K562 (cell line): ENCODE measurements around the gene SLC38A10. TPM values are rescaled to one million over a fixed set of nuclear protein-coding genes. Genes with fewer than 3 reads are reported as not detected.

Experiments
- ETV5 ChIP-seq: sonication (generic); formaldehyde crosslinking; IDR thresholded peaks from 2 replicates; pipeline ENCODE4 v1.4.0; 2020; ENCODE audit warnings: low read depth, mild to moderate bottlenecking, missing genetic modification reagents
- HNRNPLL ChIP-seq: fragments of 200-400 bp; formaldehyde crosslinking; IDR thresholded peaks from 2 replicates; pipeline ENCODE4 v1.6.1; 2017; ENCODE audit warnings: low read length, low read depth, mild to moderate bottlenecking; ENCODE audit not compliant: poor library complexity, severe bottlenecking
- NONO ChIP-seq, 2 experiments: fragments of 200-400 bp in 1 of 2; fragments of 450-650 bp in 1 of 2; formaldehyde crosslinking in 1 of 2; IDR thresholded peaks; 2 replicates each; pipeline ENCODE4 v1.6.1; 2017; ENCODE audit warnings: low read depth in 2 of 2, mild to moderate bottlenecking in 2 of 2, moderate library complexity in 2 of 2, low read length in 1 of 2
- SETDB1 ChIP-seq: IDR thresholded peaks from one replicate; pipeline ENCODE4 v1.6.1; 2012; ENCODE audit warnings: low read length, control low read depth, inconsistent platforms
- SMAD4 ChIP-seq: fragments of 250-450 bp; sonication (Bioruptor Pico); conservative IDR thresholded peaks from 2 replicates; pipeline ENCODE4 v1.8.0; 2021; ENCODE audit warnings: inconsistent platforms, mild to moderate bottlenecking, moderate library complexity
- SREBF1 ChIP-seq: fragments of 150-350 bp; IDR thresholded peaks from 2 replicates; pipeline ENCODE4 v1.6.1; 2014; ENCODE audit warnings: antibody characterized with exemption, low read depth, low read length, borderline replicate concordance
- TGIF2 ChIP-seq: sonication (generic); formaldehyde crosslinking; IDR thresholded peaks from 2 replicates; pipeline ENCODE4 v1.8.1; 2022; ENCODE audit warnings: mild to moderate bottlenecking, missing genetic modification reagents, moderate library complexity
- YY1 ChIP-seq, 3 experiments: IDR thresholded peaks; 2 replicates each; pipeline ENCODE4 v1.6.1; 2011; ENCODE audit warnings: low read length in 2 of 3, mild to moderate bottlenecking in 2 of 3, moderate library complexity in 2 of 3, borderline replicate concordance in 1 of 3, control low read depth in 1 of 3, low read depth in 1 of 3; ENCODE audit not compliant: insufficient read depth in 3 of 3, insufficient replicate concordance in 2 of 3, control insufficient read depth in 1 of 3, insufficient read length in 1 of 3; ENCODE audit errors: extremely low read depth in 1 of 3
- ZC3H11A ChIP-seq: IDR thresholded peaks from 2 replicates; pipeline ENCODE4 v1.6.1; 2012; ENCODE audit warnings: low read depth, low read length, improper control_type of control experiment
- ZNF133 ChIP-seq: fragments of 250-450 bp; sonication (Bioruptor Pico); IDR thresholded peaks from 2 replicates; pipeline ENCODE4 v1.4.0; 2020; ENCODE audit warnings: mild to moderate bottlenecking
- ZNF282 ChIP-seq: sonication (generic); formaldehyde crosslinking; IDR thresholded peaks from 2 replicates; pipeline ENCODE4 v1.8.1; 2023; ENCODE audit warnings: missing genetic modification reagents
- ZNF589 ChIP-seq: fragments of 200-800 bp; sonication (Bioruptor generic); IDR thresholded peaks from 2 replicates; pipeline ENCODE4 v1.6.1; 2016; ENCODE audit warnings: low read depth, missing genetic modification characterization, missing compliant biosample characterization
- polyA plus RNA-seq, 8 experiments: library from polyadenylated mRNA; depleted of rRNA in 4 of 8; stranded (reverse) in 5 of 8; unstranded in 3 of 8; fragments of >200 nt; fragmentation: Nextera tagmentation in 2 of 8; fragmentation: Illumina TruSeq in 1 of 8; extraction: Ambion mirVana in 2 of 8; extraction: Trizol in 1 of 8; gene quantifications; 2 replicates each; pipeline versions ENCODE4 v1.2.1 to v1.2.3, GENCODE V29; 2011 to 2014; ENCODE audit warnings: inconsistent platforms in 1 of 8, missing spikeins in 1 of 8
- total RNA-seq, 7 experiments: library from RNA; depleted of rRNA in 6 of 7; stranded (reverse); fragments of >200 nt in 6 of 7; fragmentation: Illumina TruSeq in 2 of 7; extraction: Trizol in 2 of 7; gene quantifications; 2 replicates each; pipeline versions ENCODE4 v1.2.1 to v1.2.3, GENCODE V29; 2011 to 2021; ENCODE audit warnings: low replicate concordance in 1 of 7
- TF ChIP-seq, protein P1 (sequence below): sonication (generic); formaldehyde crosslinking; IDR thresholded peaks from 2 replicates; pipeline ENCODE4 v1.8.0; 2022; ENCODE audit warnings: mild to moderate bottlenecking, low read depth, missing genetic modification reagents
- TF ChIP-seq, protein P2 (sequence below), 2 experiments: fragments of 450-650 bp; conservative IDR thresholded peaks; 2 replicates each; pipeline ENCODE4 v1.6.1; 2017; ENCODE audit warnings: mild to moderate bottlenecking in 2 of 2, moderate library complexity in 2 of 2
- TF ChIP-seq, protein P3 (sequence below): fragments of 250-450 bp; sonication (Bioruptor Pico); IDR thresholded peaks from 2 replicates; pipeline ENCODE4 v1.5.0; 2021
- TF ChIP-seq, protein P4 (sequence below): fragments of 450-650 bp; IDR thresholded peaks from 2 replicates; pipeline ENCODE4 v1.6.1; 2014; ENCODE audit warnings: low read depth, mild to moderate bottlenecking, moderate library complexity, borderline replicate concordance
- TF ChIP-seq, protein P5 (sequence below): fragments of 250-450 bp; sonication (Bioruptor Pico); IDR thresholded peaks from 2 replicates; pipeline ENCODE4 v1.8.0; 2021; ENCODE audit warnings: mild to moderate bottlenecking, moderate library complexity
- TF ChIP-seq, protein P6 (sequence below): sonication (generic); formaldehyde crosslinking; IDR thresholded peaks from 2 replicates; pipeline ENCODE4 v1.8.1; 2023; ENCODE audit warnings: mild to moderate bottlenecking, missing genetic modification reagents

SLC38A10 gene
- total and polyA plus RNA-seq, 9 of the 15 experiments (the other 6 are each of a cell fraction or from before 2014, with no cell fraction given), result 0.45 to 54.2 (median 13.8) TPM

DNA sequence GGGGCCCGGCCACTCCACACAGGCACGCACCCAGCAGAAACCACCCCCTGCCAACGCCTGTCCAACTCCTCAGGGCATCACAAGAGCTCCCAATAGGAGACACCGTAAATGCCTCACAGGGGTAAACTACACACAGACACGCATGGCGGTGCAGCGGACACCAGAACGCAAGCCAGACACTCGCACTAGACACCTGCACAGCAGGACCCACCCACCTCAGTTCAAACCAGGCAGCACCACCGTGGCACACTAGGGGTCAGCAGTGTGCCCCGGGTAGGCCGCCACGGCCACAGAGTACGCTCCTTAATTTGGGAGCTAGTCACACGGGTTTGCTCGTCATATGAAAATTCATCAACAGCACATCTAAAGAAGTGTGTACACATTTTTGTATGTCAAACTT is 3.4 kb downstream of the SLC38A10 start (continued):
- TF ChIP-seq, protein P1, sequence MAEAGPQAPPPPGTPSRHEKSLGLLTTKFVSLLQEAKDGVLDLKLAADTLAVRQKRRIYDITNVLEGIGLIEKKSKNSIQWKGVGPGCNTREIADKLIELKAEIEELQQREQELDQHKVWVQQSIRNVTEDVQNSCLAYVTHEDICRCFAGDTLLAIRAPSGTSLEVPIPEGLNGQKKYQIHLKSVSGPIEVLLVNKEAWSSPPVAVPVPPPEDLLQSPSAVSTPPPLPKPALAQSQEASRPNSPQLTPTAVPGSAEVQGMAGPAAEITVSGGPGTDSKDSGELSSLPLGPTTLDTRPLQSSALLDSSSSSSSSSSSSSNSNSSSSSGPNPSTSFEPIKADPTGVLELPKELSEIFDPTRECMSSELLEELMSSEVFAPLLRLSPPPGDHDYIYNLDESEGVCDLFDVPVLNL, result no peak
- TF ChIP-seq, protein P2, sequence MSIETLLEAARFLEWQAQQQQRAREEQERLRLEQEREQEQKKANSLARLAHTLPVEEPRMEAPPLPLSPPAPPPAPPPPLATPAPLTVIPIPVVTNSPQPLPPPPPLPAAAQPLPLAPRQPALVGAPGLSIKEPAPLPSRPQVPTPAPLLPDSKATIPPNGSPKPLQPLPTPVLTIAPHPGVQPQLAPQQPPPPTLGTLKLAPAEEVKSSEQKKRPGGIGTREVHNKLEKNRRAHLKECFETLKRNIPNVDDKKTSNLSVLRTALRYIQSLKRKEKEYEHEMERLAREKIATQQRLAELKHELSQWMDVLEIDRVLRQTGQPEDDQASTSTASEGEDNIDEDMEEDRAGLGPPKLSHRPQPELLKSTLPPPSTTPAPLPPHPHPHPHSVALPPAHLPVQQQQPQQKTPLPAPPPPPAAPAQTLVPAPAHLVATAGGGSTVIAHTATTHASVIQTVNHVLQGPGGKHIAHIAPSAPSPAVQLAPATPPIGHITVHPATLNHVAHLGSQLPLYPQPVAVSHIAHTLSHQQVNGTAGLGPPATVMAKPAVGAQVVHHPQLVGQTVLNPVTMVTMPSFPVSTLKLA (conservative IDR thresholded peaks at IDR 0.05), result peak in 1 of 2 experiments; percentile 47; a peak in 1 of 4 replicates
- no peak for TF ChIP-seq HNRNPLL
- TF ChIP-seq, protein P3, sequence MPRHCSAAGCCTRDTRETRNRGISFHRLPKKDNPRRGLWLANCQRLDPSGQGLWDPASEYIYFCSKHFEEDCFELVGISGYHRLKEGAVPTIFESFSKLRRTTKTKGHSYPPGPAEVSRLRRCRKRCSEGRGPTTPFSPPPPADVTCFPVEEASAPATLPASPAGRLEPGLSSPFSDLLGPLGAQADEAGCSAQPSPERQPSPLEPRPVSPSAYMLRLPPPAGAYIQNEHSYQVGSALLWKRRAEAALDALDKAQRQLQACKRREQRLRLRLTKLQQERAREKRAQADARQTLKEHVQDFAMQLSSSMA (CRISPR knock-in tag), result no peak
- no peak for TF ChIP-seq NONO (IDR thresholded peaks at IDR 0.05; ENCODE audit: low read depth in 2 of 2, low read length in 1 of 2)
- no peak for TF ChIP-seq ZNF589 (CRISPR knock-in tag)
- peak in 1 of 3 experiments; percentile 27 for TF ChIP-seq YY1 (IDR thresholded peaks at IDR 0.05; ENCODE audit: borderline replicate concordance in 1 of 3, control insufficient read depth in 1 of 3, extremely low read depth in 1 of 3, insufficient read depth in 3 of 3, insufficient read length in 1 of 3, insufficient replicate concordance in 2 of 3, low read depth in 1 of 3, low read length in 2 of 3)
- TF ChIP-seq, protein P4, sequence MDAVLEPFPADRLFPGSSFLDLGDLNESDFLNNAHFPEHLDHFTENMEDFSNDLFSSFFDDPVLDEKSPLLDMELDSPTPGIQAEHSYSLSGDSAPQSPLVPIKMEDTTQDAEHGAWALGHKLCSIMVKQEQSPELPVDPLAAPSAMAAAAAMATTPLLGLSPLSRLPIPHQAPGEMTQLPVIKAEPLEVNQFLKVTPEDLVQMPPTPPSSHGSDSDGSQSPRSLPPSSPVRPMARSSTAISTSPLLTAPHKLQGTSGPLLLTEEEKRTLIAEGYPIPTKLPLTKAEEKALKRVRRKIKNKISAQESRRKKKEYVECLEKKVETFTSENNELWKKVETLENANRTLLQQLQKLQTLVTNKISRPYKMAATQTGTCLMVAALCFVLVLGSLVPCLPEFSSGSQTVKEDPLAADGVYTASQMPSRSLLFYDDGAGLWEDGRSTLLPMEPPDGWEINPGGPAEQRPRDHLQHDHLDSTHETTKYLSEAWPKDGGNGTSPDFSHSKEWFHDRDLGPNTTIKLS, result no peak
- TF ChIP-seq ZNF282 (CRISPR knock-in tag), result no peak
- TF ChIP-seq SMAD4 (CRISPR knock-in tag), result peak; percentile 20; the same call in 1 of the 2 replicates
- TF ChIP-seq TGIF2 (CRISPR knock-in tag), result no peak
- no peak for TF ChIP-seq ETV5 (CRISPR knock-in tag)
- TF ChIP-seq, protein P5, sequence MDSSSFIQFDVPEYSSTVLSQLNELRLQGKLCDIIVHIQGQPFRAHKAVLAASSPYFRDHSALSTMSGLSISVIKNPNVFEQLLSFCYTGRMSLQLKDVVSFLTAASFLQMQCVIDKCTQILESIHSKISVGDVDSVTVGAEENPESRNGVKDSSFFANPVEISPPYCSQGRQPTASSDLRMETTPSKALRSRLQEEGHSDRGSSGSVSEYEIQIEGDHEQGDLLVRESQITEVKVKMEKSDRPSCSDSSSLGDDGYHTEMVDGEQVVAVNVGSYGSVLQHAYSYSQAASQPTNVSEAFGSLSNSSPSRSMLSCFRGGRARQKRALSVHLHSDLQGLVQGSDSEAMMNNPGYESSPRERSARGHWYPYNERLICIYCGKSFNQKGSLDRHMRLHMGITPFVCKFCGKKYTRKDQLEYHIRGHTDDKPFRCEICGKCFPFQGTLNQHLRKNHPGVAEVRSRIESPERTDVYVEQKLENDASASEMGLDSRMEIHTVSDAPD (CRISPR knock-in tag), result no peak
- TF ChIP-seq, protein P6, sequence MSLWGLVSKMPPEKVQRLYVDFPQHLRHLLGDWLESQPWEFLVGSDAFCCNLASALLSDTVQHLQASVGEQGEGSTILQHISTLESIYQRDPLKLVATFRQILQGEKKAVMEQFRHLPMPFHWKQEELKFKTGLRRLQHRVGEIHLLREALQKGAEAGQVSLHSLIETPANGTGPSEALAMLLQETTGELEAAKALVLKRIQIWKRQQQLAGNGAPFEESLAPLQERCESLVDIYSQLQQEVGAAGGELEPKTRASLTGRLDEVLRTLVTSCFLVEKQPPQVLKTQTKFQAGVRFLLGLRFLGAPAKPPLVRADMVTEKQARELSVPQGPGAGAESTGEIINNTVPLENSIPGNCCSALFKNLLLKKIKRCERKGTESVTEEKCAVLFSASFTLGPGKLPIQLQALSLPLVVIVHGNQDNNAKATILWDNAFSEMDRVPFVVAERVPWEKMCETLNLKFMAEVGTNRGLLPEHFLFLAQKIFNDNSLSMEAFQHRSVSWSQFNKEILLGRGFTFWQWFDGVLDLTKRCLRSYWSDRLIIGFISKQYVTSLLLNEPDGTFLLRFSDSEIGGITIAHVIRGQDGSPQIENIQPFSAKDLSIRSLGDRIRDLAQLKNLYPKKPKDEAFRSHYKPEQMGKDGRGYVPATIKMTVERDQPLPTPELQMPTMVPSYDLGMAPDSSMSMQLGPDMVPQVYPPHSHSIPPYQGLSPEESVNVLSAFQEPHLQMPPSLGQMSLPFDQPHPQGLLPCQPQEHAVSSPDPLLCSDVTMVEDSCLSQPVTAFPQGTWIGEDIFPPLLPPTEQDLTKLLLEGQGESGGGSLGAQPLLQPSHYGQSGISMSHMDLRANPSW, result no peak
- TF ChIP-seq SREBF1, result no peak
- TF ChIP-seq ZC3H11A, result no peak
- TF ChIP-seq SETDB1, result no peak
- TF ChIP-seq ZNF133 (CRISPR knock-in tag), result no peak
